Activated CD4-positive, alpha-beta T cell treated with anti-CD3 and anti-CD28 coated beads, Interleukin-2, Interleukin-6, amounts not matched to agents 100 ng/mL and 50 ng/mL, durations not matched to agents 16 hours and 8 hours (primary cell): ENCODE measurements around the gene CYTH3.
A peak's percentile ranks its signal among the peaks of the same experiment; 100 is the strongest.
"Not testable (repeated sequence)": the region's sequence is repeated elsewhere in the genome, so short reads cannot be mapped to it uniquely, and the experiment has no call there.

ENCODE experiments used
- DNase-seq: peaks from one replicate; pipeline ENCODE4 v3.0.0-alpha.2; 2020

Gene CYTH3, protein sequence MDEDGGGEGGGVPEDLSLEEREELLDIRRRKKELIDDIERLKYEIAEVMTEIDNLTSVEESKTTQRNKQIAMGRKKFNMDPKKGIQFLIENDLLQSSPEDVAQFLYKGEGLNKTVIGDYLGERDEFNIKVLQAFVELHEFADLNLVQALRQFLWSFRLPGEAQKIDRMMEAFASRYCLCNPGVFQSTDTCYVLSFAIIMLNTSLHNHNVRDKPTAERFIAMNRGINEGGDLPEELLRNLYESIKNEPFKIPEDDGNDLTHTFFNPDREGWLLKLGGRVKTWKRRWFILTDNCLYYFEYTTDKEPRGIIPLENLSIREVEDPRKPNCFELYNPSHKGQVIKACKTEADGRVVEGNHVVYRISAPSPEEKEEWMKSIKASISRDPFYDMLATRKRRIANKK

DNA sequence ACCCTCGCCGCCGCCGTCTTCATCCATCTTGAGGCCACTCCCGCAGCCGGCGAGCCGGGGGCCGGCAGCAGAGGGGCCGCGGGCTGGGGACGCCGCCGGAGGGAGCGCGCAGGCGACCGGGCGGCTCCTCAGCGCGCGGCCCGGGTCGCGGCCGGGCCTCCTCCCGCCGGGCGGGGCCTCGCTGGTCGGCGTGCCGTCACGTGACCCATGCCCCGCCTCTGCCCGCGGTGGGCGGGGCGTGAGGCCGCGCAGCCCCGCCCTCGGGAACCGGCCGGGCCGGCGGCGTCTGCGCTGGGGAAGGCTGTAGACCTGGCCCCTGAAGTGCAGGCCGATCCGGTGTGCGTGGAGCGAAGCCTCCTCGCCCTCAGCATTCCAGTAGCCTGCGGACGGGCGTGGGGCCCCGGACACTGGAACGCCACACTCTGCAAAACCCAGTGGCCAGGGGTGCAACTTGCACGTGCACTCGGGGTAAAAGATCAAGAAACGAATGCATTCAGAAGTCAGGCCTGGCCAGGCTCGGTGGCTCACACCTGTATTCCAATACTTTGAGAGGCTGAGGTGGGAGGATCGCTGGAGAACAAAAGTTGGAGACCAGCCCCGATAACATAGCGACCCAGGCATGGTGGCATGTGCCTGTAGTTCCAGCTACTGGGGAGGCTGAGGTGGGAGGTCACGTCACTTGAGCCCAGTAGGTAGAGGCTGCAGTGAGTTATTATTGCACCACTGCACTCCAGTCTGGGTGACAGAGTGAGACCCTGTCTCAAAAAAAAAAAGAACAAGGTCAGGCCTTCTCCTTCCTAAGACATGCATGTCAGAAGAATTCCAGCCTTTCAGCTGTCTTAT, at the start of gene CYTH3:
TSS of gene CYTH3 (minus strand) at position 144 of the 843 bp plus-strand sequence. CDS start at position 27, 117 bp downstream.
- peak; percentile 85 for DNase-seq

DNA sequence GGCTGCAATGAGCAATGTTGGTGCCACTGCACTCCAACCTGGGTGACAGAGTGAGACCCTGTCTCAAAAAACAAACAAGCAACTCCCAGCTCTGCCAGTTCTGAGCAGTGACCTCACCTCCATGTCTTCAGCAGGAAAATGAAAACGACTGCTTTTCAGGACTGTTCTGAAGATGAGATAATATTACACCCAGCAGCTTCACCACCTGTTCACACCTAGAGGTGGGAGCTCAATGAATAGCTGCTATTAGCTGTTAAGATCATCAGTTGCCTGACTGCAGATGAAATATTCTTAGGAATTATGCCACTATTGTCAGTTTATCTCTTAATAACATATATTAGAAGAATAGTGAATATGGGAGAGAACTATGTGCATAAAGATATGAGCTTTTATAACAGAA, 48.4 kb upstream of the CYTH3 start:
- DNase-seq, result no peak

DNA sequence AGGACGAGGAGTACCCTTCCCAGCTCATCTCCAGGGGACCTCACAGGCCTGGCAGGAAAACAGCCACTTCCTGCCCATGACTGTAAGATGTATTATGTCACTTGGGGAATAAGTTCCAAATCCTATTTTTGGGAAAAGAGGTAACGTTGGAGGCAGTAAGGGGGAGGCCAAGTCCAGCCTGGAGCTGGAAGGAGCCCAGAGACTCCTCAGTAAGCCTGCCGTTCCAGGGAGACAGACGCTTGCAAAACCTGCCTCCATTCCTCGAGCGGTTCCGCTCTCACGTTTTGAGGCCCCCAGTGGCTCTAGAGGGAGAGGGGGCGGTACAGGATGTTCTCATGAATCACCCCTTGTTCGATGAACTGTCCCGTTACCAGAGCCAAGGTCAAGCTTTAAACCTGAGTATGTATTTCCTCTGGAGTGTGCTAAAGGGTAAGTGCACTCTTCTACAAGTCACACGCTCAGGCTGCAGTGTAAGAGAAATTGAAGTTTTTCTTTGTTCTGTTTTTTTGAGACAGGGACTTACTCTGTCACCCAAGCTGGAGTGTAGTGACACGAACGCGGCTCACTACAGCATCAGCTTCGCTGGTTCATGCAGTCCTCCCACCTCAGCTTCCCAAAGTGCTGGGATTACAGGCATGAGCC, 45.5 kb upstream of the CYTH3 start:
- no peak for DNase-seq

DNA sequence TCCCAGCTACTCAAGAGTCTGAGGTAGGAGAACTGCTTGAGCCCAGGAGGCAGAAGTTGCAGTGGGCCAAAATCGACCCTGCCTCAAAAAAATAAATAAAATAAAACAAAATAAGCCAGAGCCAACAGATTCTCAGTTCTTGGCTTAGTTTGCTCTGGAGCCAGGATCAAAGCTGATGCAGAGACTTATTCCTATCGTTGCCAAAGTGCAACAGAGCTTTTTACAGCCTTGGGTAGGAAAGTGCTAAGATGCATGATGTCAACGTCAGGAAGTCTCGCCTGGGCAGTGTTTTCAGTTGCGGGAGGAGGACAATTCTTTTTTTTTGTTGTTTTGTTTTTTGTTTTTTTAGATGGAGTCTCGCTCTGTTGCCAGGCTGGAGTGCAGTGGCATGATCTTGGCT, 43.8 kb upstream of the CYTH3 start:
- DNase-seq, result no peak

DNA sequence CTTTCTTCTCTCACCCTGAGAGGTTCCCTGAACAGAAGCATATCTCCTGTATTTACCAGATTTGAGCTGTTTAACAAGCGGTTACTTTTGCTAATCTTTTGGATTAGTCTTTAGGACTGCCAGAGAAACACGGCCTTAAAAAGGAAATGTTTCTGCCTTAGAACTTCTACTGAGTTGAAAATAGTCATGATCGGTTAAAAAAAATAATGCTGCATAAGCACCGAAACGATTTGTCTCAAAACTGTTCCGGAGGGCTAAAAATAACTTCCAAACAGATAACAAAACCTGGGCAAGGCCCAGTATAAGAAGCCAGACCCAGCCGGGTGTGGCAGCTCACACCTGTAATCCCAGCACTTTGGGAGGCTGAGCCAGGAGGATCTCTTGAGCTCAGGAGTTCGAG, 43.3 kb upstream of the CYTH3 start:
- DNase-seq, result no peak

DNA sequence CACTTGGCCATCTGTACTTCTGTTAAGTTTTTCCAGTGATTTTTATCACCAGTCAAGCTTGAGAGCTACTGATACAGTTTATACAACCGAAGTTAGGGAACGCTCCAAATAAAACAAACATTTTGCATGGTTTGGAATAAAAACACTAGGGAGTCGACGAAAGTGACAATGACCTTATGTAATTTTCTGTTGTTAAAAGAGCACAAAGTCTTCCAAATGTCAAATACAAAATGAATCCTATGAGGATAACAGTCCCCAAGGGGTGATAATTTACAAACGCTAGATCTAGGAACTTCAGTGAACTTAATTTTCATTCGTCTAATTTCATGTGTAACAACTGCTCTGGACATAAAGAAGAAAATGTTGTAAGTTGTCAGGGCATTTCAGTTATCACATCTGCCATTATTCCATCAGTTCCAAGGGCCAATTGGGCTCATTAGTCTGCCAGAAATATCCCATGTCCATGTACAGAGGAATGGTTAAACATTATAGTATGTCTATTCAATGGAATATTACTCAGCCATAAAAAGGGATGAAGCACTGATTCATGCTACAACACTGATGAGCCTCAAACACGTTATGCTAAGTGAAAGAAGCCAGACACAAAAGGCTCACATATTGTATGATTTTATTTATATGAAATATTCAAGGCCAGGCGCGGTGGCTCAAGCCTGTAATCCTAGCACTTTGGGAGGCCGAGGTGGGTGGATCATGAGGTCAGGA, 38.0 kb upstream of the CYTH3 start:
- DNase-seq, result no peak

DNA sequence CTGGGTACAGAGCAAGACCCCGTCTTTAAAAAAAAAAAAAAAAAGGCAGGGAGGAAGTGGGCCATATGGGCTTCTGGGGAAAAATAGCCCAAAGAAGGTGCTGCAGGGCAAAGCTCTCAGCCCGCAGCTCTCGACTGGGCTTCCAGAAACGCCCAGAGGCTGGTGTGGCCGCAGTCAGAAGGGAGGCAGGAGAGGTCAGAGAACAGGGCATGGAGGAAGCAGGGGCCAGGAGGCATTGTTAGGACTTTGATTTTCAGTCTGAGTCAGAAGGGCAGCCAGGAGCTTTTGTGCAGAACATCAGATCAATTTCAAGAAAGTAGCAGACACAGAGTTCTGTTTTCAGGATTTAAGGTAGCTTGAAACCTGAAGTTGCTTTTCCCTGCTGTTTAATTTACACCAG, 35.3 kb upstream of the CYTH3 start:
- no peak for DNase-seq

DNA sequence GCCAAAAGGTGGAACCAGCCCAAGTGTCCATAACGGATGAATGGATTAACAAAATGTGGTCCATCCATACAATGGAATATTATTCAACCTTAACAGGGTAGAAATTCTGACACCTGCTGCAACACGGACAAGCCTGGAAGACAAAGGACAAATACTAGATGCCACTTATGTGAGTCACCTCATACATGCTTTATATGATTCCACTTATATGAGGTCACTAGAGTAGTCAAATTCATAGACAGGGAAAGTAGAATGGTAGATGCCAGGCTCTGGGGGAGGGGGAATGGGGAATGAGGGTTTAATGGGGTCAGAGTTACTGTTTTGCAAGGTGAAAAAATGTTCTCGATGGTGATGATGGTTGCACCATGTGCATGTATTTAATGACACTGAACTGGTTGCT, 34.0 kb upstream of the CYTH3 start:
- no peak for DNase-seq

DNA sequence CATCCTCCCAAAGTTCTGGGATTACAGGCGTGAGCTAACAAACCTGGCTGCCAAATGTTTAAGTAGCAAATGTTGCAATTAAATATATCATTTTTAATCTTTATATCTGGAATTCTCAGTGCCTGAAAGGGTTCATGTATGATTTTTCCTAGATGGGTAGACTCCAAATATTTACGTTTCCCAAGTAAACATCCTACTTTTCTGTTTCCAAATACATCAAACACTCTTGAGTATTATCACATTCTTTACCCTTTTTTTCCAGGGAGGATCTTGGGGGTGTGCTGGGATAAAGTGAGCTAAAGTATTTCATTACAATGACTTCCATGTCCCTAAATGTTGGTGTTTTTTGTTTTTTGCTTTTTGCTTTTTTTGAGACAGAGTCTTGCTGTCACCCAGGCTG, 32.9 kb upstream of the CYTH3 start:
- no peak for DNase-seq

DNA sequence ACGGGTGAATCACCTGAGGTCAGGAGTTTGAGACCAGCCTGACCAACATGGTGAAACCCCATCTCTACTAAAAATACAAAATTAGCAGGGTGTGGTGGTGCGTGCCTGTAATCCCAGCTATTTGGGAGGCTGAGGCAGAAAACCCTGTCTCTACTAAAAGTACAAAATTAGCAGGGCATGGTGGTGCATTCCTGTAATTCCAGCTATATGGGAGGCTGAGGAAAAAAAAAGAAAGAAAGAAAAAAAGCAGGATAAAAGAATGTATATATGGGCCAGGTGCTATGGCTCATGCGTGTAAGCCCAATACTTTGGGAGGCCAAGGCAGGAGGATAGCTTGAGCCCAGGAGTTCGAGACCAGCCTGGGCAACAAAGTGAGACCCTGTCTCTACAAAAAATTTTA, 29.0 kb upstream of the CYTH3 start:
- DNase-seq, result not testable (repeated sequence)

DNA sequence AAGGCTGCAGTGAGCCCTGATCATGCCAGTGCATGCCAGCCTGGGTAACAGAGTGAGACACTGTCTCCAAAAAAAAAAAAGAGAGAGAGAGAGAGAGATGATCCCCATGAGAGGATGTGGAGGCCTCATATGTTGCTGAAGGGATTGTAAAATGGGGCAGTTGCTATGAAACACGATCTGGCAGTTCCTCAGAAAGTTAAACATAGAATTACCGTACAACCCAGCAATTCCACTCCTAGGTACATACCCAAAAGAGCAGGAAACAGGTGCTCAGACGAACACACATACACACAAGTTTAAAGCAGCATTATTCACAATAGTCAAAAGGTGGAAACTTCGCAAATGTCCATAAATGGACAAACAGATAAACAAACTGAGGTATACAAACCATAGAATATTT, 27.4 kb upstream of the CYTH3 start:
- no peak for DNase-seq

DNA sequence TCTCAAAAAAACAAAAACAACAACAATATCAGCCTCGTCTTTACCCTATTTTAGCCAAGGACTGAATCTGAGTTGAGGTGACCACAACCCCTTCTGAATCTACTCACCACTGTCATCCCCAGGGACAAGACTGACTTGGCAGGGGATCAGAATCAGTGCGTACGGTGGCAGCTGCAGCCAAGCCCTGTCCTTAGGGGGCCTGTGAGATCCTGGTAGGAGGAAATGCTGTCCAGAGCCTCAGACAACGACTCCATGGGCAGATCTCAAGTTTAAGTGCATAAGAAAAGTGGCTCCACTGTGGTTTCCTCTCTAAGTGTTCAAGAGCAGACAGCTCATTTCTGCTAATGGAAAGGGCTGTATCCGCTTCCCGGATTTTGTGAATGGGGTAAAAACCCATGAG, 22.4 kb upstream of the CYTH3 start:
- no peak for DNase-seq

DNA sequence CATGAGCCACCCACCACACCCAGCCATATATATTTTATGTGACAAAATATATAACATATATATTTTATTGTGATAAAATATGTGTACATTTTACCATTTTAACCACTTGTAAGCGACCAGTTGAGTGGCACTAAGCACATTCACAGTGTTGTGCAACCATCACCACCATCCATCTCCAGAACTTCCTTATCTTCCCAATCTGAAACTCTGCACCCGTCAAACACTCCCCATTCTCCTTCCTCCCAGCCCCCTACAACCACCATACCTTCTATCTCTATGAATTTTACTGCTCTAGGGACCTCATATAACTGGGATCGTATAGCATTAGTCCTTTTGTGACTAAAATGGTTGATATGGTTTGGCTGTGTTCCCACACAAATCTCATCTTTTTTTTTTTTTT, 20.8 kb upstream of the CYTH3 start:
- DNase-seq, result no peak

DNA sequence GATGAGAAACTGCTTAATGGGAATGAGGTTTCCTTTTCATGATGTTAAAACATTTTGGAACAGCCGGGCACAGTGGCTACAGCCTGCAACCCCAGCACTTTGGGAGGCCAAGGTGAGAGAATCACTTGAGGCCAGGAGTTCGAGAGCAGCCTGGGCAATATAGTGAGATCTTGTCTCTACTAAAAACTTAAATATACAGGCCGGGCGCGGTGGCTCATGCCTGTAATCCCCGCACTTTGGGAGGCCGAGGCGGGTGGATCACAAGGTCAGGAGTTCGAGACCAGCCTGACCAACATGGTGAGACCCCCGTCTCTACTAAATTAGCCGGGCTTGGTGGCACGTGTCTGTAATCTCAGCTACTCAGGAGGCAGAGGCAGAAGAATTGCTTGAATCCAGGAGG, 19.5 kb upstream of the CYTH3 start:
- DNase-seq, result not testable (repeated sequence)

DNA sequence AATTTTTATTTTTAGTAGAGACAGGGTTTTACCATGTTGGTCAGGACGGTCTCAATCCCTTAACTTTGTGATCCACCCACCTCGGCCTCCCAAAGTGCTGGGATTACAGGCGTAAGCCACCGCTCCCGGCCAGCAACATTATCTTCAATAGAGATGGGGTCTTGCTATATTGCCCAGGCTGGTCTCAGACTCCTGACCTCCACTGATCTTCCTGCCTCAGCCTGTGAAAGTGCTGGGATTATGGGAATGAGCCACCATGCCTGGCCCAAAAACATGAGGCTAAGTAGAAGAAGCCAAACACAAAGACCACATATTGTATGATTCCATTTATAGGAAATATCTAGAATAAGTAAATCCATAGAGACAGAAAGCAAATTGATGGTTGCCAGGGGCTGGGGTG, 19.1 kb upstream of the CYTH3 start:
- DNase-seq, result no peak

DNA sequence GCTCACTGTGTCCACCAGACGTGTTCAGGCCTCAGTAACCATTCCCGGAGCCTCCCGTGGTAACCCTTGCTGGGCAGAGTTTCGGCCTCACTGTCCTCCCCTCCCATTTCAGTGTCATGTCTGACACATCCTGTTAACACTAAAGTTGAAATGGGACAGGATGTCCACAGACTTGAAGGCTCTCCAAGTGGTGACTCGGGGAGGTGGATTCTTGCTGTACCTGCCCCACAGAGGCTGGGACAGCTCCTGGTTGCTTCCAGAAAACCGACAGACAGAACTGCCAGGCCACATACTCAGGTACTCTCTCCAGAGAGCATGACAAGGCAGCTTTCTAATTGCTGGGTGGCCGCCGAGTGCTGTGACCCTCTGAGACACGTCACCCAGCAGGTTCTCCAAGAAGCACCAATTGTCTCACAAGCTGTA, 17.9 kb upstream of the CYTH3 start:
- no peak for DNase-seq

DNA sequence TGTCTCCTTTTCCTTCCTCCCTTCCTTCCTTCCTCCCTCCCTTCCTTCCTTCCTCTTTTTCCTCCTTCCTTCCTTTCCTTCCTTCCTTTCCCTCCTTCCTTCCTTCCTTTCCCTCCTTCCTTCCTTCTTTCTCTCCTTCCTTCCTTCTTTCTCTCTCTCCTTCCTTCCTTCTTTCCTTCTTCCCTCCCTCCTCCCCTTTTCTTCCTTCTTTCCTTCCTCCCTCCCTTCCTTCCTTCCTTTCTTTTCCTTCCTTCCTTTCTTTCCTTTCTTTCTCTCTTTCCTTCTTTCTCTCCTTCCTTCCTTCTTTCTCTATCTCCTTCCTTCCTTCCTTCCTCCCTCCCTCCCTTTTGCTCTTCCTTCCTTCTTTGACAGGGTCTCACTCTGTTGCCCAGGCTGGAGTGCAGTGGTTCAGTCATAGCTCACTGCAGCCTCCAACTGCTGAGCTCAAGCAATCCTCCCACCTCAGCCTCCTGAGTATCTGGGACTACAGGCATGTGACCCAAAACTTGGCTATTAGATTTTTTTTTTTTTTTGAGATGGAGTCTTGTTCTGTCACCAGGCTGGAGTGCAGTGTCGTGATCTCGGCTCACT, 15.9 kb upstream of the CYTH3 start:
- no peak for DNase-seq

DNA sequence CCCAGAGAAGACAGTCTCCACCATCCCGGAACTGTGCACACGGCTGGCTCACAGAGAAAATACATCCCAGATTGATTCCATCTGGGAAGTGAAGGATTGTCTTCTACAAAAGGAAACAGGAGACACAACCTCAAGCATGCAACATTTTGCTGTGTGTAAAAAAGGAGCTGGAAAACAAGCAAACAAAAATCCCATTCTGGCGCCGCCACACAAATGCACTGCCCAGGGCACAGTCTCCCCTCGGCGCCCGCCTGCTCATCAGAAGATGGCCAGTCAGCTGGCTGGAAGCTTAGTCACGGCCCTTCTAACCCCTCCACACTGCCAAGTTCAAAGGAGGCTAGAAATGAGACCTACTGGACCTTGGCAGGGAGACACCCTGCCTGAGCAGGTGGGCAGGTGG, 14.1 kb upstream of the CYTH3 start:
- no peak for DNase-seq

DNA sequence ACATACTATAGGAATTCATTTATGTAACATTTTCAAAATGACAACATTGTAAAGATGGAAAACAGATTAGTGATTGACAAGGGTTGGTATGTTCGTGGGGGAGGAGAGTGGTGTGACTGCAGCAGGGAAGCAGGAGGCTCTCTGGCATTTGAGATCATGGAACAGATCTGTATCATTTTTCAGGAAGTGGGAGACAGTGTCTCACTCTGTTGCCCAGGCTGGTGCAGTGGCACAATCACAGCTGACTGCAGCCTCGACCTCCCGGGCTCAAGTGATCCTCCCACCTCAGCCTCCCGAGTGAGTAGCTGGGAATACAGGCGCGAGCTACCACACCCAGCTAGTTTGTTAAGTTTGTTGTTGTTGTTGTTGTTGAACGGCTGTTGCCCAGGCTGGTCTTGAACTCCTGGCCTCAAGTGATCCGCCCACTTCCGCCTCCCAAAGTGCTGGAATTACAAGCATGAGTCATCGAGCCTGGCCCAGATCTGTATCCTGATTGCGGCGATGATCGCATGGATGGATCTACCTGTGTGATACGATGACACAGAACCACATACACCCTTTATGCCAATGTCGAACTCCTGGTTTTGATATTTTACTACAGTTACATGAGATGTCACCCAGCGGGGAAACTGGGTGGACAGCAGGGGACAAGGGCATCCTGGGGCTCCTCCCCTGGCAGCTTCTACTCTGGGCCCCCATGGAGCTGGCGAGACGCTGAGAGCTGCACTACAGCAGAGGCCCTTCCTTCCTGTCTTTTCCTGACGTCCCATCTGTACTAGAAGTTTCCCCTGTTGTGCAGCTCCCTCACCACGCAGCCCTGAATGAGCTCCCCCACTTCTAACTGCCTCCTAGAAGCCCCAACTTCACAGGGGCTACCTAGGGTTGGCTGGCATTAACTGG, 12.3 kb upstream of the CYTH3 start:
- DNase-seq, result no peak

DNA sequence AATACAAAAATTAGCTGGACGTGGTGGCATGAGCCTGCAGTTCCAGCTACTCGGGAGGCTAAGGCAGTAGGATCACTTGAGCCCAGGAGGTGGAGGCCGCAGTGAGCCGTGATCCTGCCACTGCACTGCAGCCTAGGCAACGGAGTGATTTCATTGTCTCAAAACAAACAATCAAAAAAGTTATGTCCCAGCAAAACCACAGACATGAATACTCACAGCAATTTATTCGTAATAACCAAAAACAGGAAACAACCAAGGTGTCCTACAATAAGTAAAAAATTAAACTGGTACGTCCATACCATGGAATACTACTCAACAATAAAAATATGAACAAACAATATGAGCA, 11.6 kb upstream of the CYTH3 start:
- DNase-seq, result no peak

DNA sequence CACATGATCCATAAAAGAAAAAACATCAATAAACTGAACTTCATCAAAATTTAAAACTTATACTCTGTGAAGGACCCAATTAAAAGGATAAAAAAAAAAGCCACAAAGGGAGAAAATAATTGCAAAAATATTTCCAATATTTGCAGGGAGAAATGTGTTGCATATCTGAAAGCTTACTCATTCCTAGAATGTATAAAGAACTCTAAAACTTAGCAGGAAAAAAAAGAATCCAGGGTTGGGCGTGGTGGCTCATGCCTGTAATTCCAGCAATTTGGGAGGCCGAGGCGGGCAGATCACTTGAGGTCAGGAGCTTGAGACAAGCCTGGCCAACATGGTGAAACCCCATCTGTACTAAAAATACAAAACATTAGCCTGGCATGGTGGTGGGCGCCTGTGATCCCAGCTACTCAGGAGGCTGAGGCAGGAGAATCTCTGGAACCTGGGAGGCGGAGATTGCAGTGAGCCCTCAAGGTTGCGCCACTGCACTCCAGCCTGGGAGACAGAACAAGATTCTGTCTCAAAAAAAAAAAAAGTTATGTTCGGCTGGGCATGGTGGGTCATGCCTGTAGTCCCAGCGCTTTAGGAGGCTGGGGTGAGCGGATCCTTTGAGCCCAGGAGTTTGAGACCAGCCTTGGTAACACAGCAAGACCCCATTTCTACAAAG, 11.1 kb upstream of the CYTH3 start:
- DNase-seq, result not testable (repeated sequence)
